Left cardiac atrium (tissue), 4 donors: Measurements from ENCODE around the gene DUSP22. TPM values are rescaled to one million over a fixed set of nuclear protein-coding genes. Genes with fewer than 3 reads are reported as not detected.

Source experiments
- ATAC-seq, 2 donors: fragments of 200-7000 bp; cut with Tn5 transposase; one replicate each; pipeline ENCODE4 v1.9.1; 2020; ENCODE audit warnings: mild to moderate bottlenecking in 2 of 2, moderate library complexity in 2 of 2
- DNase-seq: peaks from one replicate; pipeline ENCODE4 v3.0.0-alpha.2; 2020
- intact Hi-C, 2 donors: fragments of 100-400 bp; cut with DNase I; formaldehyde crosslinking; loops; one replicate each; pipeline versions ENCODE4 v1.14.1 to v1.15.1; 2022 to 2023
- total RNA-seq, 2 donors: library from RNA; stranded (reverse); fragmentation: NEBNext Ultra II Directional; extraction: Animal tissue kit (Norgen Biotek cat#: 25700); gene quantifications; one replicate each; pipeline ENCODE4 v1.2.1, GENCODE V29; 2021
- donor health status: DM: no; HTN: yes; CAD: no.
- donor health status: DM: no; HTN: yes; CAD: no; lungs with severe emphysema.
- donor health status: DM: yes; HTN: yes; CAD: no.
- donor health status: Dilated cardiomyopathy.

DUSP22 gene
- total RNA-seq, 2 donors from 2014 or later = 53.9 to 57.4 TPM

DNA sequence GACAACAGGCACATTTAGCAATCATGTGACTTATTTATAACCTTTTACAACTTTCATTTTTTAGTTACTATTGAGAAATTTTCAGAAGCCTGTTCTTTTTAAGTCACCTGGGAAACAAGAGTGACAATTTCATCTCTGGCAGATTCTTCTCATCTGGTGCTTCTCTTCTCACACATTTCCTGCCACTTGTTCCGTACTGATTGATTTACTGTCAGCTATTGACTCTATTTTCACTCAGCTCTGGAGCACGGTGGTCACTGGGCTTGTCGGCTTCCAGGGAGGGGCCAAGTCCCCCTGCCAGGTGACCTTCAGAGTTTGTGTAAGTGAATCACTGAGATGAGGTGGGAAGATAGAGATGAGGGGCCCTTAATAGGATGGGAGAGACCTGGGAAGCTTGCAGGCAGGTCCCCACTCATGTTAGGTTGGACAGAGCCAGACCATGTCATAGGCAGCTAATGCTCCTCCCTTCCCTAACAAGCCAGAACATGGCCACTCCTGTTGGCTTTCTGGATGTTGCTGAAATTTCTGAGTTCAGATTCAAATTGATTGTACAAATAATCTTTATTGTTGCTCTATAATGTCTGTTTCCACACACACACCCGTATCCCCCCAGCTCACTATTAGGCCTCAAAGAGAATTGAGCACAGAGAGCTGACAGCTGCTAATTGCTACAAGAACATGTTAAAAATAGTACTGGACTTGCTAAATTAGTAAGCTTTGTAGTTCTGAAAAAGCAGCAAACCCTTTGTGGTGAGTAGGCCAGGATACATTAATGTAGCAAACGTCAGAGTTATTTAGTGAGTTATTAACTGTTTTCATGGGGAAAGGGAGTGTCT, 13.3 kb downstream of the DUSP22 start:
- intact Hi-C loops = no loop called here
- DNase-seq = no peak
- ATAC-seq = no peak

DNA sequence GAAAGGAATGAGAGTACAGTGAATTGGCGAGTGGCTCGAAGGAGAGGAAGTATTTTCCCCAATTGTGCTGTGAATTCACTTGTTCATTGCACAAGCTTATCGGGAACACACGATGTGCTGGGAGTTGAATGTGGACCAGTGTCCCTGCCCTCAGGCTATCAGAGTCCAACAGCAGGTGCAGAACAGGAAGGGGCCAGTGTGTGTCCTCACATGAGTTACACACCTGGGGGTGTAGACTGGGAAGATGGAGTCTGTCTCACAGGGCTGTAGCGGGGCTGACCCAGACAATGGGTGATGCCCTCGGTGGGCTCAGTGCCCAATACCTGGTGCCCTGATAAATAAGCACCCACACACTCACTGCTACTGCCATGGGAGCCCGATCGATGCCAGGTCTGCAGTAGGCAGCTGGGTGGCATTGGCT, 14.4 kb downstream of the DUSP22 start:
- ATAC-seq (peak in 1 of 2 donors; percentile 4), DNase-seq (no peak)
- intact Hi-C loops = no loop called here

DNA sequence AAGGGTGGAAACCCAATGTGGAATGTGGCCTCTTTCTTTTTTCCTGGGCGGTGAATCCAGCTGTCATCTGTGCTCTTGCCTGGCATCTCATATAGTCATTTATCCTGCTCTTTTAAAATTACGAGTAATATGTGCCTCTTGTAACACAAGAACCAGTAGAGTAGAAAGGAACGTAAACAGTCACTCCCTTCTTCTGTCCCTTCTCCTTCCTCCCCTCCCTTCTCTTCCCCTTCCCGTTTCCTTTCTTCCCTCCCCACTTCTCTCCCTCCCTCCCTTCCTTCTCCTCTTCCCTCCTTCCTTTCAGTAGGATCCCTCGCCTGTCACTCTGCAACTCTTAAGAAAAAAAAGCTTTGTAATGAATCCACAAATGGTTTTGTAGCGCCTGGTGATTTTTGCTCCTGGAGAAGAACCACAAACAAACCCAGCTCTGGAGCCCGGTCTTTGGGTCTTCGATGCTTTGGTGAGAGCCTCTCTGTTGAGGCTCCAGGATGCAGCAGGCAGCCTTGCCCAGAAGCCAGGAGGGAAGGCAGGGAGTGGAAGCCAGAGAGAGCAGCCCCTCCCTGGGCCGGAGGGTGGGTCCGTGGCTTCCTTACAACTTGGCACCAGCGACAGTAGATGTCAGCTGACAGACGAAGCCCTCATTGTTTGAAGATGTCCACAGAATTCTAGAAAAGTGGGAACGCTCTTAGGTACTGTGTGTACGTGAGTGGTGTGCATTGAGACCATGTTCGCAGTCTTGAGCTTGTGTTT, 15.0 kb downstream of the DUSP22 start:
- peak in 1 of 2 donors; percentile 34 for ATAC-seq
- DNase-seq = peak; percentile 40
- intact Hi-C loops = no loop called here

DNA sequence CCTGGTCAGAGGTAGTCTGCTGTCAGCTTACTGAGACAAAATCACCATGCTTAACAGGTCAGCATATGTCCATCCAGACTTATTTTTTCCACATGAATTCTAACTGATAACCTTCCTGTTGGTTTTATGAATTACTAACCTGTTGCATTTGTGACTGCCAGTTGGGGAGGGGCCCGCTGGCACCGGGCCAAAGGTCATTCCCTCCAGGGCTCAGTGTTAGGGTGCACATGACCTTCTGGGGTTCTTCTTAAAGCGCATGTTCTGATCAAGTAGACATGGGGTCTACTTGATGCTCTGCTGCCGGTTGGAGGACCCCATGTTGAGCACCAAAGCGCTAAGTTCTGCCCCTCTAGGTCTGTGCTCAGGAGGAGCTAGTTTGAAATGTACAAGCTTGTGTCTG, 15.6 kb downstream of the DUSP22 start:
- DNase-seq (no peak), ATAC-seq (no peak)
- intact Hi-C loops = no loop called here

DNA sequence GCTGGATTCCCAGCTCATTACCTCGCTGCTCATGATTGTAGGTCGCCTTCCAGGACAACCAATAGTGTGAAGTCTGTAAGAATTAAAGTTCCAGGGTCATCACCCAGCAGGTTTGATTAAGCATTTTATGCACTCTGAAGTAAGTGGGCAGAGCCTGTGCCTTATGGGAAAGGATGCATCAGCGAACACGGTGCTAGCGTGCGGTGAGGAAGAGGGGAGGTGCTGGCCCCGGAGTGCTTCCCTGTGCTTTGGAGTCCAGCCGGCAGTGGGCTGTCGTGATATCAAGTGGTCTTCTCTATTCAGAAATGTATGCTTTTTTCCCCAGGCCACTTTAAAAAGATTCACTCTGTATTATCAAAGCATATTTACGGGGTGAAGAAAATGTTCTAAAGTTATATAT, 16.0 kb downstream of the DUSP22 start:
- intact Hi-C loops = no loop called here
- ATAC-seq = no peak
- no peak for DNase-seq

DNA sequence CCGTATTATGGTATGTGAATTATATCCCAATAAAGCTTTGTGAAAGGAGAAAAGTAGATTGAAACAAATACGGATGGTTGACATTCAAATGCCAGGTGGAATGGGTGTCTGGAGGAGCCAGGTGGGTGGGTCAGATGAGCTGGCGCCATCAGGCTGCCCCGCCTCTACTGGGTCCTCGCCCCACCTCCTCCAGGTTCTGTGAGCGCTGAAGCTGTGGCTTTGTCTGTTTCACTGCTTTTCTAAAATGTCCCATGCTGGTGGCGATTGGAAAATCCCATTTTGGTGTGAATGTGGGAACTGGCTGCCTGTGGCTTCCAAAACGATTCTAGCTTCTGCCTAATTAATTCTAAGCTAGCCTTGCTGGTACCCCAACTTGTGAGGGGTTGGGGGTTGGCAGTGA, 16.5 kb downstream of the DUSP22 start:
- ATAC-seq = no peak
- no peak for DNase-seq
- intact Hi-C loops = no loop called here

DNA sequence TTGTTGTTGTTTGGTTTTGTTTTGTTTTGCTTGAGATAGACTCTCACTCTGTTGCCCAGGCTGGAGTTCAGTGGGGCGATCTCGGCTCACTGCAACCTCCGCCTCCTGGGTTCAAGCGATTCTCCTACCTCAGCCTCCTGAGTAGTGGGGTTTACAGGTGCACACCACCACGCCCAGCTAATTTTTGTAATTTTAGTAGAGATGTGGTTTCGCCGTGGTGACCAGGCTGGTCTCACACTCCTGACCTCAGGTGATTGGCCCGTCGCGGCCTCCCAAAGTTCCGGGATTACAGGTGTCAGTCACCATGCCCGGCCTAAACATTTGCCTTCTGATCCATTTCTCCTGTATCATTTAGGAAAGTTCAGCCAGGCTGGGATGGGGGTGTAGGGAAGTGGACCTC, 17.7 kb downstream of the DUSP22 start:
- intact Hi-C loops = no loop called here
- DNase-seq (no peak), ATAC-seq (no peak)

DNA sequence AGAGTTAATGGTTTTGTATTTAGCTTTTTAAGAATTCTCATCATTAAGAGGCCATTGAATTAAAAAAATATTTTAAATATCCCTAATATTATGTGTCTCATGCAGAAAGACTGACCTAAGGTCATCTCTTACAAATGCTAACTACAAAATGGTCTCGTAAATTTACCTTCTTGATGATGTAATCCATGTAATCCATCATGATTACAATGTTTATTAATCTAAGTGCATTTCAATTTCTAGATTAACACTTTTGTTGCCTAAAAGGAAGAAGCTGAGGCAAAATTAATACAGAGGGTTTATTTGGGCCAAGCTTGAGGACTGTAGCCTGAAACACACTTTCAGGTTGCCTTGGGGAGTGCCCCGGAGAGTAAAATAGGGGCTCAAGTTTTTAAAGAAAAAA, 18.4 kb downstream of the DUSP22 start:
- intact Hi-C loops = no loop called here
- no peak for DNase-seq
- ATAC-seq = no peak

DNA sequence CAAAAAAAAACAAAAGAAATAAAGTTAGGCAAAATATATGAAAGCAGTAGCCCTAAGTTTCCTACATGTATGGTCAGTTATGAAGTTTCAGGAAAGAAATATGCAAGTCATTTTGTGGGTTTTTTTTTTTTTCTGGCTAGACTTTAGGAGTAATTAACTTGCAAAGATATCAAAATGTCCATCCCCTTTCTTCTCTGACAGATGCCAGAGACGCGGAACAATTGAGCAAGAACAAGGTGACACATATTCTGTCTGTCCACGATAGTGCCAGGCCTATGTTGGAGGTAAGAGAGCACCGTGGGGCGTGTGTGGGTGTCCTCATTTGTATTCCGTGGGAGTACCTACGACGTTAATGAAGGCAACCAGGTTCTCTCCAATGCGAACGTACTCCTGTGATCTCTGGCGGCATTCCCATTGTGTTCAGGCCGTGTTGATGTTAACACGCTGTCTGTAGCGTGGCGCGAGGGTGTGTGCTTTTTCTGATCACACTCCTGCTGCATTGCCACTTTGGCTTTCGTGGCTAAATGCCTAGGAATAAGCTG, 19.5 kb downstream of the DUSP22 start:
- ATAC-seq (peak; percentile 7 to 41), DNase-seq (no peak)
- intact Hi-C loops = no loop called here

DNA sequence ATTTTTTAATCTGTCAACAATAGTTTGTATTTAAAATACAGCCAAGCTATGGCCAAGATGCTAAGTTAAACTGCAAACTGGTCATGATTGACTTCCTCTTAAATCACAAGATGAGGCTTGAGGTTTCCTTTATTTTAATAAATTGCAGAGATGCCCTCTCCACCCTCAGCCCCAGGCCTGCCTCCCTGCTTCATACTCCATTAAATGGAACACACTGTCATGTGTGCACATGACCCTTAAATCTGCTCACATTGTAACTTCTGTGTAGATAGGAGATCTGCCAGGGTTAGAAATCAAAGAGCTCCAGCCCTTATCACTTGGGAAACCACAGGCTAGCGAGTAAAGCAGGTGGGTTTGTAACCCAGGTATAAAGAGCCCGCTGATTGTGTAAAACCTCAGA, 20.8 kb downstream of the DUSP22 start:
- DNase-seq = no peak
- intact Hi-C loops = no loop called here
- ATAC-seq = peak; percentile 49 to 55

DNA sequence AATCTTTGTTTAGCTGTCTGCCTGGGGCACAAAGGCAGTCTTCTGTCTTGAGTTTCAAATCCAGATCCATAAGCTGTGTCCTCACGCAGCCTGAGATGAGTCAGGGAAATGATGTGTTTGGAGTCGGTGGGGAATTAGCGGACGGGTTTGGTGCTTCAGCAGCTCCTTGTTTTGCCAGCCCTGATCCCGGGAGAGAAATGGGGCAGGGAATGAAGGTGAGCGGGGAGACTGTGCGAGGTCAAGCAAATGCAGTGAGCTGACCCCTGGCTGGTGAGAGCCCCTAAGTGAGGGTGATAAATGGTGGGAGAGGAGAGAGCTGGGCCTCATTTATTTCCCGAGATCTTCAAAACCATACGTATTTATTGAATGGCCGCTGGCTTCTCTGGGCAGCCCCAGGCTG, 21.6 kb downstream of the DUSP22 start:
- ATAC-seq = no peak
- intact Hi-C loops = no loop called here
- no peak for DNase-seq

DNA sequence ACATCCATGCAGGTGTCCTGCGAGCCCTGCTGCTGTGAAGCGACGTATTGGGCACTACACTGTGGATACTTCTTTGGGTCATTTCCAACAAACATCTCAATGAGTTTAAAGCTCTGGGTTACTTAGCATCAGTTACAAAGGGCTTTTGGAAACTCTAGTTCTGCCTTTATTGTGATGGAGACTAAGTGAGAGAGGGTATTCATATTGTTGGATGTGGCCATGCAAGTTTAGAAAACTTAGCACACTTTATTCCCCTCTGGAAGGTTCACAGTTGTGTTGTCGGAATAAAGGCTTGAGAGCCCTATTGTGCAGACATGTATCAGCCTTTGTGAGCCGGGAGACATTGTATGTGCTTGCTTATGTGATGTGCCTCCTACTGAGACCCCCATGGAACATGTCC, 22.1 kb downstream of the DUSP22 start:
- ATAC-seq (no peak), DNase-seq (no peak)
- intact Hi-C loops = no loop called here

DNA sequence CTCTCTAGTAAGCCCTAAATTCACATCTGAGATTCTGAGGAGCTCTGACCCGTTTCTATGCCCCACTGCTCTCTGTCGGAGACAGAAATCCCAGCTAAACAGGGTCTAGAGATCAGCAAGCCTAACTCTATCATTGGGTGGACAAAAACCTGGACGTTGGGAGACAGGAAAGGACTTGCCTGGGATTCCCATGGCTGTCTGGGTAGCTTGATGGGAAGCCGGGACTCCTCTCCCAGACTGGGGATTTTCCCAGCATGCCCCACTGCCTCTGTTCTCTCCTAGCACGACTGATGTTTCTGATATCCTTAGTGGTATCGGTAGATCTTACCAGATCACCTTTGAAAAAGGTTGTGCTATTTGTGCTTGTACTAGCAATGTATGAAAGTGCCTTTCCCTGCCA, 22.9 kb downstream of the DUSP22 start:
- intact Hi-C loops = no loop called here
- no peak for ATAC-seq
- DNase-seq = no peak

DNA sequence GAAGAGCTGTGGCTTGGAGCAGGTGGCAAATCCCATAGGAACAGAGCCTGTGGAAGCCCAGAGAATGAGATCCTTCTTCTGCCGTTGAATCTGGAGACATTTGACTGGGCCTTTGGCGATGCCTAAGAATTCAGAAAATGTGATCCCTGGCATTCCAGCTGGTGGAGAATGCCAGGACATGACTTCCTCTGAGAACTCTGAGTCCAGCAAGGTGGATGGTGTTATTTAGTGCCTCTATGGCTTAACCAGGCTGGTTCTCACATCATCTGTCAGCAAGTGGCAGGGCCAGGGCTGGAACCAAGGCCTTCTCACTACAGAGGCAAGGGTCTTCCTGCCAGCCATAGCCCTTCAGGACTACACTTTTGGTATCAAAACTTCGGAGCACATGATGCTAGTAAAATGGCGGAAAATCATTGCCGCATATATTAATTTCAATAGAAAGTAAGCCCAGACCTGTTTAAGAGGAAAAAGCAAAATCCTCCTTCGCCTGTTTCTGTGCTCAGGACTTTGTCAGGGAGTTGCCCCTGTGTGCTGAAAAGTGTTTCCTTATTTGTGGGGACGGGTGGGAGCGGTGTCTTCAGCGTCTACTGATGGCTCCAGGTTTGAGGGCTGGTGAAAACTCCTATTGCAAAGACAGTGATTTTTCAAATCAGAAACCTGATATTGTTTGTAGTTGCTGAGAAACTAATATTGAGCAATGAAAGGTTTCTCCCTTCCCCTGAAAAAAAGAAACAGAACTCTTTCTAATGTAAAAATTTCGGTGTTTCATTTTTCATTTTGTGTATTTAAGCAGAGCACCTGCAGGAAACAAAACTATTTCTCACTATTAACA, 23.9 kb downstream of the DUSP22 start:
- ATAC-seq (no peak), DNase-seq (no peak)
- intact Hi-C loops = no loop called here

DNA sequence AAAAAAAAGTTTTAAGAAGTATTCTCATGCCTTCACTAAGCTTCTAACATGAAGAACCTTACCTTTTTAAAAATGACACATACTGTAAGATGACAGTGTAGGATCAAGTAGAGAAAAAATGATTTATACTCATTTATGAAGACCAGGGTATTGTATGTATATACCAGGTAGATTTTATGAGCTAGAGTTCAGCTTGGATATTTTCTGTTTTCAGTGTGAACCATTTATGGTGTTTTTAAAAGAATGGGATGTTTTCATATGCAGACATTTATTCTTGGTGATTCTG, 24.4 kb downstream of the DUSP22 start:
- ATAC-seq (no peak), DNase-seq (no peak)
- intact Hi-C loops = no loop called here

DNA sequence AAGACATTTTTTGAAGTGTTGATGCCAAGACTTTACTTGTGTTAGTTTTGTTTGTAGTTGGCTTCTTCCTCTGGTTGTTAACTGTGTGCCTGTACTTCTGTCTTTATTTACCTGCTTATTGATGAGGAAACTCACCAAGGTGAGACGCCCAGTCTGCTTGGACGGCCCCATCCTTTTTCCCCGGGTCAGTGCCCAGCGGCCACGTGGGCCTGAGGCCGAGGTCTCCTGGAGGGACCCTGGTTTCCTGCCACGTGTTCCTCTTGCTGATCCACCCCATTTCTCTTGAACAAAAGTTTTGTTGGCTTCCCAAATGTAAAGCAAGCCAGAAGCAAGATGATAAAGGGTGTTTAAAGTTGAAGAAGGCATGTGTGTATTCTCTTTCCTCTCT, 24.8 kb downstream of the DUSP22 start:
- no peak for DNase-seq
- intact Hi-C loops = no loop called here
- ATAC-seq = no peak

DNA sequence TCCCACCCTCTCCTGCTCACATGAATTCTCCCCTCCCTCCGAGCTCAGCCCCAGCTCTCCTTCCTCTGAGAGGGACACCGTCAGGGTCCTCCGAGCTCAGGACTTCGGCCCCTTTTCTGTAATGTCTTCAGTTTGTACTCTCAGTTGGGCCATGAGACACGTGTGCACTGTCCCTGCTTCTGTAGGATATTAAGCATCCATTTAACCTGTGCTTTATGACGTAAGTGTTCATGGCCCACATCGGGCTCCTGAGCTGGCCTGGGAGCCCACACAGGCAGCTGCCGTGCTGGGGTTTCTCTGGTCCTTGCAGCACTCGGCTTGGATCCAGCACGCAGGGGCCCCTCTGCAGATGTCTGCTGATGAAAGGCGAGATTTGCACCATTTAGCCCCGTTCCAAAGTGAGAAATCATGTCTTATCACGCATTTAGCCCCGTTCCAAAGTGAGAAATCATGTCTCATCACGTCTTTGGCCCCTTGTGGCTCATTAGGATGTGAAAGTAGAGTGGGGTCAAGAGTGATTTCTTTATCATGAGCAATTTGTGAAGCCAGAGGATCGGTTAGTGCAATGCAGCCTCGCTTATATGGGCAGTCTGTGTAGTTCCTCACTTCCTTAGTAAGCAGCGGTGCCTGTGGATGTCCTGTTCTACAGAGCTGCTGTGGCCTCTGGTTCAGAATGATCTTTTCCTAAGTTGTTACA, 25.3 kb downstream of the DUSP22 start:
- no peak for ATAC-seq

DNA sequence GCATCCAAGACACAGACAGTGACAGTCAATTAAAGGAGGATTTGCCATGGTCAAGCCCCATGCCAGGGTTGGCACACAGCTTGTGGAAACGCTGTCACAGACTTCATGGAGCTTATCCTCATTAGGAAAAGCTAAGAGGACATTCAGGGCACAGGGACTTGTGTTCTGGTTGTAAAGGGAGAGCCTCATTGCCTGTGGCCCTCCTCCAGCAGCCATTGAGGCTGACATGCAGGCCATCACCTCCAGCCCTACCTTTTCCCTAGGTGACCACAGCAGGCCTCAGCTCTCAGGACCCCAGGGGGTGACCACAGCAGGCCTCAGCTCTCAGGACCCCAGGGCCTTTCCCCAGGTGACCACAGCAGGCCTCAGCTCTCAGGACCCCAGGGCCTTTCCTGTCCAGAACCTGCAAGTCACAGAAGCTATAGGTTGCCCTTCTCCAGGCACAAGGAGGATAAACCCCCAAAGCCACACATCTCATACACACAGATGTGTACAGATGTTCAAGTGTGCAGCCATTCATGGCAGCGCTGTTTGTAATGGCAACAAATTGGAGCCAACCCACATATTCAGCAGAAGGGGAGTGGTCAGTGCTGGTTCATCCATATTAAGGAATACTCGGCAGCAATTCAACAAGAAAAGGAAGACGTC, 26.1 kb downstream of the DUSP22 start:
- intact Hi-C loops = no loop called here
- ATAC-seq (no peak), DNase-seq (no peak)

More for the DNA sequence above, 25.3 kb downstream of the DUSP22 start:
- intact Hi-C loops = no loop called here
- DNase-seq = no peak
